Medulla oblongata (tissue), 1 donor: ENCODE data around the gene KIR2DL4.
"Not testable (repeated sequence)": the region's sequence is repeated elsewhere in the genome, so short reads cannot be mapped to it uniquely, and the experiment has no call there.

ENCODE experiments used
- DNase-seq: peaks from one replicate; pipeline ENCODE4 v3.0.0-alpha.2; 2015; ENCODE audit errors: extremely low spot score

KIR2DL4 gene

DNA sequence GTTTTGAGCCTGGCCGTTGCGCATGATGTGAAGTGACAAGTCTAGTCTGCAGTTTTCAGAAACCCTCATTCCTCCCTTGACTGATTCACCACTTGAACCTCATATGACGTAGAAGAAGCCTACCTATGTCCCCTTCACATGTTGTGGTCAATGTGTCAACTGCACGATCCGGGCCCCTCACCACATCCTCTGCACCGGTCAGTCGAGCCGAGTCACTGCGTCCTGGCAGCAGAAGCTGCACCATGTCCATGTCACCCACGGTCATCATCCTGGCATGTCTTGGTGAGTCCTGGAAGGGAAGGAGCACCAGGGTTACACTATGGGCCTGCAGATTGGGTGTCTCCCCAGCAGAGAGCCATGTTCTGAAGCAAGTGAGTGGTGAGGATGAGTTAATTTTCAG, at the start of gene KIR2DL4:
Gene KIR2DL4 (plus strand): TSS at position 201 of the 400 bp plus-strand sequence. CDS start 42 bp downstream, at position 243.
- DNase-seq: no peak

- DNase-seq: not testable (repeated sequence)
Observed at GRCh38 chr19:54756204-54757110, 47.0 kb upstream of the KIR2DL4 start.

DNA sequence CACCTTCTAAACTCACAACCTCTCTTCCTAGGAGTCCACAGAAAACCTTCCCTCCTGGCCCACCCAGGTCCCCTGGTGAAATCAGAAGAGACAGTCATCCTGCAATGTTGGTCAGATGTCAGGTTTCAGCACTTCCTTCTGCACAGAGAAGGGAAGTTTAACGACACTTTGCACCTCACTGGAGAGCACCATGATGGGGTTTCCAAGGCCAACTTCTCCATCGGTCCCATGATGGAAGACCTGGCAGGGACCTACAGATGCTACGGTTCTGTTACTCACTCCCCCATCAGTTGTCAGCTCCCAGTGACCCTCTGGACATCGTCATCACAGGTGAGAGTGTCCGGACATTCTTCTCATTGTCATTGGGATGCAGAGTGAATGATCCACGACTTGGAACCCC, 44.8 kb upstream of the KIR2DL4 start:
- not testable (repeated sequence) for DNase-seq

DNA sequence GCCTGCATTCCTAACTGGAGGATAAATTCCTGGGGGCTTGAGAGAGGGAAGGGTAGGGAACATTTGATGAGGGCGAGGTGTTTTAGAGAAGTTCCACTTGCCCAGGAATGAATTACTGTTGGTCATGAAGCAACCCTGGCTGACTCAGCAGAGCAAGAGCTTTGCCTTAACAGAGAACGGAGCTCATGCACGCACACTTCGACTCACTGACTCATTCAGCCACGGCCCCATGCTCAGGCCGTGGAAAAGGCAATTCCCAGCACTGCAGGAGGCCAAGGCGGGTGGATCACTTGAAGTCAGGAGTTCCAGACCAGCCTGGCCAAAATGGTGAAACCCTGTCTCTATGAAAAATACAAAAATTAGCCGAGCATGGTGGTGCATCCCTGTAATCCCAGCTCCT, 39.2 kb upstream of the KIR2DL4 start:
- DNase-seq: not testable (repeated sequence)

DNA sequence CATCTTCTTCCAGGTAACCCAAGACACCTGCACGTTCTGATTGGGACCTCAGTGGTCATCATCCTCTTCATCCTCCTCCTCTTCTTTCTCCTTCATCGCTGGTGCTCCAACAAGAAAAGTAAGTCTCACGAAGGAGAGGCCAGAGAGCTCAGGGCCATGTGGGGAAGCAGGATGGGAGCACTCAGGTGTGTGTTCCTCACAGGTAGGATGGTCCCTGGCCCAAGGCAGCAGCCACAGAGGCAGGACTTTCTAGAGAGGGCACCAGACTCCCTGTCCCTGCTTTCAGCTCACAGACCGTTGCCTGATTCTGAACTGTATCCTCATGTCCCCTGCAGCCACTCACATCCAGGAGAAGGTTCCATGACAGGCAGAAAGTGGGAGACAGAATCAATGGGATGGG, 36.9 kb upstream of the KIR2DL4 start:
- not testable (repeated sequence) for DNase-seq

DNA sequence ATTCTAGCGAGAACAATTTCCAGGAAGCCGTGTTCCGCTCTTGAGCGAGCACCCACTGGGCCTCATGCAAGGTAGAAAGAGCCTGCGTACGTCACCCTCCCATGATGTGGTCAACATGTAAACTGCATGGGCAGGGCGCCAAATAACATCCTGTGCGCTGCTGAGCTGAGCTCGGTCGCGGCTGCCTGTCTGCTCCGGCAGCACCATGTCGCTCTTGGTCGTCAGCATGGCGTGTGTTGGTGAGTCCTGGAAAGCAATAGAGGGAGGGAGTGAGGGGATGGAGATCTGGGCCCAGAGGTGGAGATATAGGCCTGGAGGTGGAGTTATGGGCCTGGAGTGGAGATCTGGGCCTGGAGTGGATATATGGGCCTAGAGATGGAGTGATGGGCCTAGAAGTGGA, 33.8 kb upstream of the KIR2DL4 start, which contains the start of gene KIR2DL1:
Gene KIR2DL1 (plus strand): TSS at position 148 of the 400 bp plus-strand sequence. CDS start 58 bp downstream, at position 206.
- DNase-seq: not testable (repeated sequence)

- DNase-seq: not testable (repeated sequence)
Observed at GRCh38 chr19:54770511-54770910, 32.9 kb upstream of the KIR2DL4 start.

GRCh38 chr19:54771018-54771960, 32.1 kb upstream of the KIR2DL4 start:
- DNase-seq: not testable (repeated sequence)

DNA sequence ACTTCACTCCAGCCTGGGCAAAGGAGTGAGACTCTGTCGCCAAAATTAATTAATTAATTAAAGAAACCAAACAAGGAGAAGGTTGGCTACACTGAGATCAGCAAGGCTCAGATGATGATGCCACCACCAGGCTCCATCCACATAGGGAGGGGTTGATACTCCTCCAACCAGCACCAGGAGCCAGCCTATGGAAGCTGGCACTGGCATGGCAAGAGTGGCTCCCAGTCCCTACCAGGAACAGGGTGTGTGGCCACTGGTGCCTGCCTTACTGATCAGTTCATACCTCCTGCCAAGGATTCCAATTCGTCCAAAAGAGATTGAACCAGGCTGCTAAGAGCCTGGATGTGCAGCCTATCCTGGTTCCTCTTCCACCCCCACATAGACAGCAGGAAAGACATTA, 30.7 kb upstream of the KIR2DL4 start:
- not testable (repeated sequence) for DNase-seq

GRCh38 chr19:54775095-54775815, 28.2 kb upstream of the KIR2DL4 start:
- not testable (repeated sequence) for DNase-seq

DNA sequence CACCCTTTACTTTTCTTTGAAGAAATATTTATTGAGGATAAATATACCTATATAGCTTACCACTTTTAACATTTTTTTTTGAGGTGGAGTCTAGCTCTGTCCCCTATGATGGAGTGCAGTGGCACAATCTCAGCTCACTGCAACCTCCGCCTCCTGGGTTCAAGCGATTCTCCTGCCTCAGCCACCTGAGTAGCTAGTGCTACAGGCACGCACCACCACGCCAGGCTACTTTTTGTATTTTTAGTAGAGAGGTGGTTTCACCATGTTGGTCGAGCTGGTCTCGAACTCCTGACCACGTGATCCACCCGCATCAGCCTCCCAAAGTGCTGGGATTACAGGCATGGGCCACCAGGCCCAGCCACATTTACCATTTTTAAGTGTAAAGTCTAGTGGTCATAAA, 27.6 kb upstream of the KIR2DL4 start:
- DNase-seq: not testable (repeated sequence)

- DNase-seq: not testable (repeated sequence)
Observed at GRCh38 chr19:54777851-54778250, 25.6 kb upstream of the KIR2DL4 start.

GRCh38 chr19:54778896-54779295, 24.5 kb upstream of the KIR2DL4 start:
- not testable (repeated sequence) for DNase-seq

GRCh38 chr19:54782916-54783315, 20.5 kb upstream of the KIR2DL4 start:
- DNase-seq: not testable (repeated sequence)

DNA sequence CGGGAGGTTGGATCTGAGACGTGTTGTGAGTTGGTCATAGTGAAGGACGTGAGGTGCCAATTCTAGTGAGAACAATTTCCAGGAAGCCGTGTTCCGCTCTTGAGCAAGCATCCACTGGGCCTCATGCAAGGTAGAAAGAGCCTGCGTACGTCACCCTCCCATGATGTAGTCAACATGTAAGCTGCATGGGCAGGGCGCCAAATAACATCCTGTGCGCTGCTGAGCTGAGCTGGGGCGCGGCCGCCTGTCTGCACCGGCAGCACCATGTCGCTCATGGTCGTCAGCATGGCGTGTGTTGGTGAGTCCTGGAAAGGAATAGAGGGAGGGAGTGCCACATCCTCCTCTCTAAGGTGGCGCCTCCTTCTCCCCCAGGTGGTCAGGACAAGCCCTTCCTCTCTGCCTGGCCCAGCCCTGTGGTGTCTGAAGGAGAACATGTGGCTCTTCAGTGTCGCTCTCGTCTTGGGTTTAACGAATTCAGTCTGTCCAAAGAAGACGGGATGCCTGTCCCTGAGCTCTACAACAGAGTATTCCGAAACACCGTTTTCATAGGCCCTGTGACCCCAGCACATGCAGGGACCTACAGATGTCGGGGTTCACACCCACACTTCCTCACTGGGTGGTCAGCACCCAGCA, 17.2 kb upstream of the KIR2DL4 start:
- not testable (repeated sequence) for DNase-seq

DNA sequence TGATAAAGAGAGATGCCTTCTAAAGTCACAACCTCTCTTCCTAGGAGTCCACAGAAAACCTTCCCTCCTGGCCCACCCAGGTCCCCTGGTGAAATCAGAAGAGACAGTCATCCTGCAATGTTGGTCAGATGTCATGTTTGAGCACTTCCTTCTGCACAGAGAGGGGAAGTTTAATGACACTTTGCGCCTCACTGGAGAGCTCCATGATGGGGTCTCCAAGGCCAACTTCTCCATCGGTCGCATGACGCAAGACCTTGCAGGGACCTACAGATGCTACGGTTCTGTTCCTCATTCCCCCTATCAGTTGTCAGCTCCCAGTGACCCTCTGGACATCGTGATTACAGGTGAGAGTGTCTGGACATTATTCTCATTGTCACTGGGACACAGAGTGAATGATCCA, 15.3 kb upstream of the KIR2DL4 start:
- peak; percentile 14 for DNase-seq

DNA sequence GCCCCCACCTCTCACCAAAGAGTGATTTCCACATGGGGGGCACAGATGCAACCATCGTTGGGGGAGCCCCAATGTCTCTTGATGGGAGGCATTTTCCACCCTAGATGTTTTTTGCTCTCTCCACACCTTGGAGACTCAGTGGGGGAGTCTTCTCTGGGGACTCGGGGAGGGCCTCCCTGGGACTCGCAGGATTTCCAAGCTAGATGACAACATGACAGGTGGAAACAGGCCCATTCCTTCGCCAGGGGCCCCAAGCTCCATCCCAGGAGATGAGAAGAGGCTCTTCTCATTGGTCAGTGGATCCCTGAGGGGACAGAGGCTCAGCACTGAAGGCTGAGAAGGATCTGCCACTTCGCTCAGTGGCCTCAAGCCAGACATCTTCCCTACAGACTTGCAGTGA, 12.7 kb upstream of the KIR2DL4 start:
- DNase-seq: no peak

GRCh38 chr19:54791476-54791875, 11.9 kb upstream of the KIR2DL4 start:
- no peak for DNase-seq

- DNase-seq: peak; percentile 43
Observed at GRCh38 chr19:54792814-54793213, 10.6 kb upstream of the KIR2DL4 start.

DNA sequence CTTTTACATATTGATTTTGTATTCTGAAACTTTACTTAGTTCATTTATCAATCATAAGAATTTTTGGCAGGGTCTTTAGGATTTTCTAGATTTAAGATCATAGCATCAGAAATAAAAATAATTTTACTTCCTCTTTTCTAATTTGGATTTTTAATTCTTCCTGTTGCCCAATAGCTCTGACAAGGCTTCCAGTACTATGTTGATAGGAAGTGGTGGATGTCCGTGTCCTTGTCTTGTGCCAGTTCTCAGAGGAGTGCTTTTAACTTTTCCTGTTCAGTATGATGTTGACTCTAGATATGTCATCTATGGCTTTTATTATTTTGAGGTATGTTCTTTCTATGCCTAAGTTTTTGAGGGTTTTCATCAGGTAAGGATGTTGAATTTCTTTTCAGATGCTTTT, 7.7 kb upstream of the KIR2DL4 start:
- peak; percentile 9 for DNase-seq

DNA sequence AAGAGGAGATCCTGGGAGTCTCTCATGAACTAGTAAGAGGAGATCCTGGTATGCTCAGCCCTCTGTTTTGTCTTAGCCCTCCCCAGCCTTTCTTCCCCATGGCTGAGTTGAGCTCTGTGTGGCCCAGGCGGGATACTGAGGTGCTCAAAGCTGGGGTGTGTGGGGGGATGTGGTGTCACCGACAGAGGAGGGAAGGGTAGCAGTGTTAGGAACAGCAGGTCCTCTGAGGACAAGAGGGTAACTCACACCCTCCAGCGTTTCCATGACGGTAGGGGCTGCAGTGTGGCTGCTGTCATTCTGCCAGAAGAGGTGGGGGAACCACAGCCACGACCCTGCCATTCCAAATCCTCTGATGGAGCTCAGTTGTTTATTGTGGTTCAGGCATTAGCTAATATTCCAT, 691 bp downstream of the KIR2DL4 start:
- no peak for DNase-seq
